ENCODE data around the gene ECE1.

DNA sequence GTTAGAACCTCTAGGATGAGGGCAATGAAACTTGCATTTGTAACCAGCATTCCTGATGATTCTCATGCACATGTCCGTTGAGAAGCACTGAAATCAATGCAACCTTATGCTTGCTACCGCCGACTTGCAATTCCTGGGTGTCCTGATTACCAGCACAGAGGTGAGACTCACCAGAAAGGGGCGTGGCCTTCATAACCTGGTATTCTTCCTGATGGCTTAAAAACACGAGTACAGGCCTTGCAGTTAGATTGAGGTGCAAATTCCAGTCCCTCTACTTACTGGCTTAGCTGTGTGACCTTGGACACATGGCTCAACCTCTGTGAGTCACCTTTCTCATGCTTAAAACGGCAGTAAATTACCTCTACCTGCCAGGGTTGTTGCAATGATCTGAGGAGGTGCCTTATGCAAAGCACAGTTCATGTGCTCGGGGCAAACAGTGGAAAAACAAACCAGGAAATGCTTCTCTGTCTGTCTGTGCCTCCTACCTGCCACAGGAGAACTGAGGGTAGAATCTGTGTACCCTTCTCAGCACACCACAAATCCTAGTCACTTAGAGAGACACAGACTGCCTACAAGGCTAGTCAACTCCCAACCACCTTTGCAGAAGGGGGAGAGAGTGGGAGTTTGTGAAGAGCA, 39.1 kb upstream of the ECE1 start:
- TF ChIP-seq, protein P1, sequence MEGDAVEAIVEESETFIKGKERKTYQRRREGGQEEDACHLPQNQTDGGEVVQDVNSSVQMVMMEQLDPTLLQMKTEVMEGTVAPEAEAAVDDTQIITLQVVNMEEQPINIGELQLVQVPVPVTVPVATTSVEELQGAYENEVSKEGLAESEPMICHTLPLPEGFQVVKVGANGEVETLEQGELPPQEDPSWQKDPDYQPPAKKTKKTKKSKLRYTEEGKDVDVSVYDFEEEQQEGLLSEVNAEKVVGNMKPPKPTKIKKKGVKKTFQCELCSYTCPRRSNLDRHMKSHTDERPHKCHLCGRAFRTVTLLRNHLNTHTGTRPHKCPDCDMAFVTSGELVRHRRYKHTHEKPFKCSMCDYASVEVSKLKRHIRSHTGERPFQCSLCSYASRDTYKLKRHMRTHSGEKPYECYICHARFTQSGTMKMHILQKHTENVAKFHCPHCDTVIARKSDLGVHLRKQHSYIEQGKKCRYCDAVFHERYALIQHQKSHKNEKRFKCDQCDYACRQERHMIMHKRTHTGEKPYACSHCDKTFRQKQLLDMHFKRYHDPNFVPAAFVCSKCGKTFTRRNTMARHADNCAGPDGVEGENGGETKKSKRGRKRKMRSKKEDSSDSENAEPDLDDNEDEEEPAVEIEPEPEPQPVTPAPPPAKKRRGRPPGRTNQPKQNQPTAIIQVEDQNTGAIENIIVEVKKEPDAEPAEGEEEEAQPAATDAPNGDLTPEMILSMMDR (conservative IDR thresholded peaks at IDR 0.05; ENCODE audit: low read depth, low read length): no peak
- TF ChIP-seq USF2 (IDR thresholded peaks at IDR 0.05; ENCODE audit: low read depth, low read length): no peak
- no peak for TF ChIP-seq MAFK (IDR thresholded peaks at IDR 0.05; ENCODE audit: low read depth, low read length)
- no peak for TF ChIP-seq RFX5 (IDR thresholded peaks at IDR 0.05; ENCODE audit: low read depth, low read length)
- TF ChIP-seq MAZ (IDR thresholded peaks at IDR 0.05; ENCODE audit: borderline replicate concordance, low read depth, low read length): no peak
- TF ChIP-seq BHLHE40 (IDR thresholded peaks at IDR 0.05; ENCODE audit: low read depth, low read length): no peak
- no peak for TF ChIP-seq POLR2A (IDR thresholded peaks at IDR 0.05; ENCODE audit: low read depth, low read length)
- no peak for TF ChIP-seq RAD21 (IDR thresholded peaks at IDR 0.05; ENCODE audit: low read length)
- no peak for TF ChIP-seq SMC3 (IDR thresholded peaks at IDR 0.05; ENCODE audit: low read depth, low read length)
- TF ChIP-seq MXI1 (IDR thresholded peaks at IDR 0.05; ENCODE audit: borderline replicate concordance, low read depth, low read length): no peak

Data from IMR-90 (cell line).